ENCODE results near the gene SPATS2. TPM values are rescaled to one million over a fixed set of nuclear protein-coding genes. Genes with fewer than 3 reads are reported as not detected.
"Not testable (repeated sequence)": the region's sequence is repeated elsewhere in the genome, so short reads cannot be mapped to it uniquely, and the experiment has no call there.

Gene SPATS2
- total RNA-seq, 1 donor from 2014 or later: 6.2 TPM

- no peak for DNase-seq (ENCODE audit: low spot score)
- intact Hi-C loops (cut with DNase I): no loop called here
Observed at GRCh38 chr12:49496417-49497360, 129.4 kb downstream of the SPATS2 start.

- DNase-seq (ENCODE audit: low spot score): no peak
- intact Hi-C loops (cut with DNase I): no loop called here
Observed at GRCh38 chr12:49501895-49502294, 134.6 kb downstream of the SPATS2 start.

GRCh38 chr12:49502590-49502989, 135.3 kb downstream of the SPATS2 start:
- no peak for DNase-seq (ENCODE audit: low spot score)
- intact Hi-C loops (cut with DNase I): no loop called here

- DNase-seq (ENCODE audit: low spot score): no peak
- intact Hi-C loops (cut with DNase I): no loop called here
Observed at GRCh38 chr12:49503674-49504180, 136.5 kb downstream of the SPATS2 start.

GRCh38 chr12:49505672-49506071, 138.4 kb downstream of the SPATS2 start:
- no peak for DNase-seq (ENCODE audit: low spot score)
- intact Hi-C loops (cut with DNase I): no loop called here

GRCh38 chr12:49507139-49507538, 139.9 kb downstream of the SPATS2 start:
- DNase-seq (ENCODE audit: low spot score): no peak
- intact Hi-C loops (cut with DNase I): no loop called here

- DNase-seq (ENCODE audit: low spot score); intact Hi-C loops (cut with DNase I): not testable (repeated sequence)
Observed at GRCh38 chr12:49509681-49510080, 142.4 kb downstream of the SPATS2 start.

- intact Hi-C loops (cut with DNase I): no loop called here
- no peak for DNase-seq (ENCODE audit: low spot score)
Observed at GRCh38 chr12:49511410-49511809, 144.1 kb downstream of the SPATS2 start.

- intact Hi-C loops (cut with DNase I): no loop called here
Observed at GRCh38 chr12:49512546-49512945, 145.3 kb downstream of the SPATS2 start.

GRCh38 chr12:49515266-49515665, 148.0 kb downstream of the SPATS2 start:
- DNase-seq (ENCODE audit: low spot score): no peak
- intact Hi-C loops (cut with DNase I): loop anchor here (1.0 kb wide), 1 partner anchor 157 kb away; no protein-coding TSS in a partner anchor

More at GRCh38 chr12:49512546-49512945, 145.3 kb downstream of the SPATS2 start:
- no peak for DNase-seq (ENCODE audit: low spot score)

- DNase-seq (ENCODE audit: low spot score): no peak
- intact Hi-C loops (cut with DNase I): no loop called here
Observed at GRCh38 chr12:49518914-49519573, 151.8 kb downstream of the SPATS2 start.

- intact Hi-C loops (cut with DNase I): no loop called here
- no peak for DNase-seq (ENCODE audit: low spot score)
Observed at GRCh38 chr12:49519574-49519936, 152.3 kb downstream of the SPATS2 start.

GRCh38 chr12:49521389-49521788, 154.1 kb downstream of the SPATS2 start:
- no peak for DNase-seq (ENCODE audit: low spot score)
- intact Hi-C loops (cut with DNase I): no loop called here

GRCh38 chr12:49524660-49525324, 157.5 kb downstream of the SPATS2 start:
- intact Hi-C loops (cut with DNase I): no loop called here
- no peak for DNase-seq (ENCODE audit: low spot score)

GRCh38 chr12:49525942-49526341, 158.7 kb downstream of the SPATS2 start:
- no peak for DNase-seq (ENCODE audit: low spot score)
- intact Hi-C loops (cut with DNase I): no loop called here

- intact Hi-C loops (cut with DNase I): no loop called here
- DNase-seq (ENCODE audit: low spot score): no peak
Observed at GRCh38 chr12:49527361-49528130, 160.3 kb downstream of the SPATS2 start.

GRCh38 chr12:49529414-49529813, 162.2 kb downstream of the SPATS2 start:
- intact Hi-C loops (cut with DNase I): no loop called here
- DNase-seq (ENCODE audit: low spot score): no peak

- intact Hi-C loops (cut with DNase I): no loop called here
- no peak for DNase-seq (ENCODE audit: low spot score)
Observed at GRCh38 chr12:49531745-49532144, 164.5 kb downstream of the SPATS2 start.

- no peak for DNase-seq (ENCODE audit: low spot score)
- intact Hi-C loops (cut with DNase I): no loop called here
Observed at GRCh38 chr12:49533331-49533730, 166.1 kb downstream of the SPATS2 start.
